ENCODE data around the gene BCAS3.

BCAS3 gene

GRCh38 chr17:61126473-61127249 lies 449.0 kb downstream of the BCAS3 start:
- Histone ChIP-seq H3K79me2 (no peaks in the 10 kb centered on the region), H3K27me3 (ENCODE audit: control insufficient read depth, insufficient read depth, low read length) (no peaks in the 10 kb centered on the region), H3K36me3 (ENCODE audit: control insufficient read depth, insufficient read depth, low read length) (no peaks in the 10 kb centered on the region), H3K4me1 (no peaks in the 10 kb centered on the region), H3K9ac (no peak overlapping the region), H3K9me3 (ENCODE audit: control insufficient read depth, low read length) (no peaks in the 10 kb centered on the region), H2AFZ (no peak overlapping the region), H3K27ac (no peak overlapping the region), H3K4me3 (ENCODE audit: low read depth, low read length) (no peak overlapping the region), H3K4me2 (ENCODE audit: low read length) (no peak overlapping the region)
- TF ChIP-seq, protein P1, sequence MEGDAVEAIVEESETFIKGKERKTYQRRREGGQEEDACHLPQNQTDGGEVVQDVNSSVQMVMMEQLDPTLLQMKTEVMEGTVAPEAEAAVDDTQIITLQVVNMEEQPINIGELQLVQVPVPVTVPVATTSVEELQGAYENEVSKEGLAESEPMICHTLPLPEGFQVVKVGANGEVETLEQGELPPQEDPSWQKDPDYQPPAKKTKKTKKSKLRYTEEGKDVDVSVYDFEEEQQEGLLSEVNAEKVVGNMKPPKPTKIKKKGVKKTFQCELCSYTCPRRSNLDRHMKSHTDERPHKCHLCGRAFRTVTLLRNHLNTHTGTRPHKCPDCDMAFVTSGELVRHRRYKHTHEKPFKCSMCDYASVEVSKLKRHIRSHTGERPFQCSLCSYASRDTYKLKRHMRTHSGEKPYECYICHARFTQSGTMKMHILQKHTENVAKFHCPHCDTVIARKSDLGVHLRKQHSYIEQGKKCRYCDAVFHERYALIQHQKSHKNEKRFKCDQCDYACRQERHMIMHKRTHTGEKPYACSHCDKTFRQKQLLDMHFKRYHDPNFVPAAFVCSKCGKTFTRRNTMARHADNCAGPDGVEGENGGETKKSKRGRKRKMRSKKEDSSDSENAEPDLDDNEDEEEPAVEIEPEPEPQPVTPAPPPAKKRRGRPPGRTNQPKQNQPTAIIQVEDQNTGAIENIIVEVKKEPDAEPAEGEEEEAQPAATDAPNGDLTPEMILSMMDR (IDR thresholded peaks at IDR 0.05), result no peak

- TF ChIP-seq, protein P1 (IDR thresholded peaks at IDR 0.05), result no peak
- no peak overlapping the region for H3K27ac ChIP-seq
- H3K4me1 ChIP-seq, result no peaks in the 10 kb centered on the region
- H3K36me3 ChIP-seq (ENCODE audit: control insufficient read depth, insufficient read depth, low read length), result no peaks in the 10 kb centered on the region
- H3K9ac ChIP-seq, result no peak overlapping the region
- H3K79me2 ChIP-seq, result no peaks in the 10 kb centered on the region
- H3K4me3 ChIP-seq (ENCODE audit: low read depth, low read length), result no peak overlapping the region
- H3K4me2 ChIP-seq (ENCODE audit: low read length), result no peak overlapping the region
- H2AFZ ChIP-seq, result no peak overlapping the region
- no peaks in the 10 kb centered on the region for H3K9me3 ChIP-seq (ENCODE audit: control insufficient read depth, low read length)
- H3K27me3 ChIP-seq (ENCODE audit: control insufficient read depth, insufficient read depth, low read length), result no peaks in the 10 kb centered on the region
Measured at GRCh38 chr17:61127960-61128359, 450.3 kb downstream of the BCAS3 start.

- peak overlapping the region; percentile 8 for H3K27ac ChIP-seq
- H3K9ac ChIP-seq, result no peak overlapping the region
- H3K4me1 ChIP-seq, result no peaks in the 10 kb centered on the region
Measured at GRCh38 chr17:61128661-61129115, 451.0 kb downstream of the BCAS3 start.

GRCh38 chr17:61129267-61130254 lies 451.9 kb downstream of the BCAS3 start:
- H3K4me3 ChIP-seq (ENCODE audit: low read depth, low read length), result no peak overlapping the region
- H3K79me2 ChIP-seq, result no peaks in the 10 kb centered on the region
- H3K9ac ChIP-seq, result no peak overlapping the region
- H3K36me3 ChIP-seq (ENCODE audit: control insufficient read depth, insufficient read depth, low read length), result no peaks in the 10 kb centered on the region
- H2AFZ ChIP-seq, result no peak overlapping the region
- peak overlapping the region; percentile 8 for H3K27ac ChIP-seq
- TF ChIP-seq, protein P1 (IDR thresholded peaks at IDR 0.05), result no peak
- no peaks in the 10 kb centered on the region for H3K9me3 ChIP-seq (ENCODE audit: control insufficient read depth, low read length)
- H3K4me1 ChIP-seq, result no peaks in the 10 kb centered on the region
- H3K4me2 ChIP-seq (ENCODE audit: low read length), result no peak overlapping the region
- no peaks in the 10 kb centered on the region for H3K27me3 ChIP-seq (ENCODE audit: control insufficient read depth, insufficient read depth, low read length)

More at GRCh38 chr17:61128661-61129115, 451.0 kb downstream of the BCAS3 start:
- Histone ChIP-seq H3K79me2 (no peaks in the 10 kb centered on the region), H3K9me3 (ENCODE audit: control insufficient read depth, low read length) (no peaks in the 10 kb centered on the region), H3K4me3 (ENCODE audit: low read depth, low read length) (no peak overlapping the region), H3K4me2 (ENCODE audit: low read length) (no peak overlapping the region), H3K27me3 (ENCODE audit: control insufficient read depth, insufficient read depth, low read length) (no peaks in the 10 kb centered on the region), H3K36me3 (ENCODE audit: control insufficient read depth, insufficient read depth, low read length) (no peaks in the 10 kb centered on the region), H2AFZ (no peak overlapping the region)
- TF ChIP-seq, protein P1 (IDR thresholded peaks at IDR 0.05), result no peak
